Sigmoid colon (tissue), 4 donors: Measurements from ENCODE around the gene APOLD1.

Experiments used
- CTCF ChIP-seq, 4 experiments: fragments of 450-650 bp in 3 of 4; fragments of 200-600 bp in 1 of 4; IDR thresholded peaks; one replicate each; pipeline ENCODE4 v1.5.1; 2016 to 2019; ENCODE audit warnings: antibody characterized with exemption in 4 of 4, mild to moderate bottlenecking in 3 of 4, moderate library complexity in 2 of 4
- EP300 ChIP-seq, 4 donors: sonication (generic); formaldehyde crosslinking; IDR thresholded peaks; one replicate each; pipeline ENCODE4 v1.6.1; 2017; ENCODE audit warnings: antibody characterized with exemption in 4 of 4
- POLR2A ChIP-seq, 2 donors: fragments of 450-650 bp; IDR thresholded peaks; one replicate each; pipeline ENCODE4 v1.6.1; 2016; ENCODE audit warnings: antibody characterized with exemption in 2 of 2, mild to moderate bottlenecking in 2 of 2, moderate library complexity in 2 of 2

DNA sequence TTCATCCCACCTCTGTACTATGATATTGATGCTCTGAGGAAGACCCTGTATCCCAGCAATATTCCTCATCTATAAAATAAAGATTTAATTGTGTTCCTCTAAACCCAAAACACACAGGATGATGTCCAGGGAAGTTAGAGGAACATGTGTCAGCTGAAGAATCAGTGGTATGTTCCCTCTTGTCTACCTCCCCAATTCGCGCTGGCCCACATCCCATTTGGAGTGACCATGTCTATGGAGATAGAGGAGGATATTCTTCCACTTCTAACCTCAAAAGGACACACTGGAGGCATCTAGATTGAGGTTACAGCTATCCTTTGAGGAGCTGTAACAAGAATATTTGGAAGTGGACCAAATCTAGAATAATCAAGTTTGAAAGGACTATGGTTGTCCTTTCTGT lies 1.3 kb upstream of the APOLD1 start:
- no peak for TF ChIP-seq CTCF (IDR thresholded peaks at IDR 0.05)
- TF ChIP-seq POLR2A (IDR thresholded peaks at IDR 0.05) = no peak
- no peak for TF ChIP-seq EP300 (IDR thresholded peaks at IDR 0.05)
